Activated naive CD8-positive, alpha-beta T cell treated with anti-CD3 and anti-CD28 coated beads, Interleukin-2, amount 50 U/mL, for 16 hours (primary cell): ENCODE data around the gene ACSL4.
"Not testable (repeated sequence)": the region's sequence is repeated elsewhere in the genome, so short reads cannot be mapped to it uniquely, and the experiment has no call there.

ENCODE experiments used
- DNase-seq: peaks from one replicate; pipeline ENCODE4 v3.0.0-alpha.2; 2020; ENCODE audit warnings: low read depth, low spot score

Gene ACSL4

GRCh38 chrX:109732017-109732801 is 848 bp downstream of the ACSL4 start:
- no peak for DNase-seq

GRCh38 chrX:109728173-109728535 is 4.9 kb downstream of the ACSL4 start:
- no peak for DNase-seq

DNA sequence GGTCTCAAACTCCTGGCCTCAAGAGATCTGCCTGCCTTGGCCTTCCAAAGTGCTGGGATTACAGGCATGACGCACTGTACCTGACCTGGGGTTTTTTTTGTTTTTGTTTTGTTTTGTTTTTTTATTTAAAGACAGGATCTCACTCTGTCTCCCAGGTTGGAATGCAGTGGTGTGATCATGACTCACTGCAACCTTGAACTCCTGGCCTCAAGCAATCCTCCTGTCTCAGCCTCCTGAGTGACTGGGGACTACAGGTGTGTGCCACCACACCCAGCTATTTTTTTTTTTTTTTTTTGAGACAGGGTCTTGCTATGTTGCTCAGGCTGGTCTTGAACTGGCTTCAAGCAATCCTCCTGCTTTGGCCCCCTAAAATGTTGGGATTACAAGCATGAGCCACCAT is 8.1 kb downstream of the ACSL4 start:
- DNase-seq: not testable (repeated sequence)

DNA sequence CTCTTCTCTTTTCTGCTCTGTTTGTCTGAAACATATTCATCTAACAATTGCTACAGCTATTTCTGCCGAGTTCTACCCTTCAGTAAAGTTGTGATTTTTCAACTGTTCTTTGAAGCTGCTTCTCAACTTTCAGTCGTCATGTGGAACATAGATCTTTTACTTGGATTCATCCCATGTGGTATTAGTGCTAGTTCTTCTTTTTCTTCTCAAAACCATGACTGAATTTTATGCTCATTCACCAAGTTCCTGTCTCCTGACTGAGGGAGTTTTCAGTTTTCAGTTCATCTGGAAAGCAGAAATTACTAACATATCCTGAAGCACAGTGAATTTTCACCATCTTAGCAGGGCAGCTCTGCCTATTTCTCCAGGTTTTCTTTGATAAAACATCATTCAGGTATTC is 12.1 kb downstream of the ACSL4 start:
- no peak for DNase-seq

DNA sequence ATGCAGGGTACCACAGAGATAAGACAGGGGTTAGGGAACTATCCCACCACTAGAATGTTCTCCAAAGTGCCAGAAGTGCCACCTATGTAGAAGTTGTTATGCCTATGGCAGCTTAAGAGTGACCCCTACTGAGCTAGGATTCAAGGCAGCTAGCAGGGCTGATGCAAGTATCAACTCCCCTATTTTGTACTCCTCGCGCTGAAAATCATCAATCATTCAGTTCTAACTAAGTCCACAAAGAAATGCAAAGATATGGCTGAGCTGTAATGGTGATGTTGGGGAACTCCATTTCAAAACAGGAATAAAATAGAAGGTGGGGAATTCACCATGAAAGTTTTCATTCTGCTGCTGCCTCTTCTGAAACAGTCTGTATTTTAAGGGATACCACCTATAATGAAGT is 13.8 kb downstream of the ACSL4 start:
- DNase-seq: no peak

GRCh38 chrX:109716431-109717028 is 16.5 kb downstream of the ACSL4 start:
- no peak for DNase-seq

GRCh38 chrX:109714340-109714958 is 18.6 kb downstream of the ACSL4 start:
- no peak for DNase-seq

DNA sequence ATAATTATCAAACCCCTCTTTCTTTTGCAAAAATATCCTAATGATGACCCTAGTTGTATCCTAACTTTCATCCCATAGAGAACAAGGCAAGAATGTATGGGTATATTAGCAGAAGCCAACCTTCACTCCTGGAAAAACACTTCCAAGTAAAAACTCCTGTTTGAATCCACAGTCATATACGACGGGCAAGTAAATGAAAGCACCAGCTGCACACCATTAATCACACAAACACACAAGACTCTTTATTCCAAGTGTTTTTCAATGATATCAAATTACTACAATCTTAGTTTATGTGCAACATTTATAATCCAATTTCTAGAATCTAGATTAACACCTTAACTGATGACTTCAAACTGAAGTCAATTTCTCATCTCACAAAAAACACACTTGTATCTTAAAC is 22.9 kb downstream of the ACSL4 start:
- no peak for DNase-seq

- no peak for DNase-seq
Observed at GRCh38 chrX:109709129-109709631, 23.9 kb downstream of the ACSL4 start.

GRCh38 chrX:109707720-109708119 is 25.3 kb downstream of the ACSL4 start:
- no peak for DNase-seq

DNA sequence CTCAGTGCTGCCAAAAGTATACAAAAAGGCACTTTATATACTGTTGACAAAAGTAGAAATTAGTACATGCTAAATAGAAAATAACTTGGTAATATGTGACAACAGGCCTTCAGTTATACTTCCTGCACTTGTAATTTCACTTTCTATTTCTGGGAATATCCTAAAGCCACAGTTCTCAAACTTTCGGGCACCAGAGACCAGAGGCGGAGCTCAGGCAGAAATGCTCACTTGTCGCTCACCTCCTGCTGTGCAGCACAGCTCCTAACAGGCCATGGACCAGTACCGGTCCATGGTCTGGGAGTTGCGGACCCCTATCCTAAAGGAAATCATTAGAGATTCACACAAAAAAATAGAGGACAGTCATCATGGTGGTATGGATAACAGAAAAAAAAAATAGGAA is 25.7 kb downstream of the ACSL4 start:
- DNase-seq: no peak

GRCh38 chrX:109704563-109704962 is 28.5 kb downstream of the ACSL4 start:
- DNase-seq: no peak

DNA sequence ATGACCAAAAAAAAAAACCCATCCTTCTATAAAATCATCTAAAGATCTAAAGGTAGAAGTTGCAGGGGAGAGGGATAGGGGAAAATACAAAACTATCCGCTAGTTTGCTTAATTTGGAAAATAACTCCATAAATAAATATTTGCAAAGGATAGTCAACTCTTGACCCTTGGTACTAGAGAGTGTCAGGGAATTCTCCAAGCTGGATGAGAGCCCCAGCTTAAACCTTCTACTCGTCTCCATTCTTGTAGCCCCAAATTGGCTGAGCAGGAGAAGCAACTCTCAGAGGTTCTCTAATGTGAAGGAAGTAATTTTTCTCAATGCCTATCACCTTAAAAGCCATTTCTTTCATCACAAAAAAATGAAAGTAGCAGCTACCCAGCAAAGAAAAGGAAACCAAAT is 35.2 kb downstream of the ACSL4 start:
- no peak for DNase-seq

DNA sequence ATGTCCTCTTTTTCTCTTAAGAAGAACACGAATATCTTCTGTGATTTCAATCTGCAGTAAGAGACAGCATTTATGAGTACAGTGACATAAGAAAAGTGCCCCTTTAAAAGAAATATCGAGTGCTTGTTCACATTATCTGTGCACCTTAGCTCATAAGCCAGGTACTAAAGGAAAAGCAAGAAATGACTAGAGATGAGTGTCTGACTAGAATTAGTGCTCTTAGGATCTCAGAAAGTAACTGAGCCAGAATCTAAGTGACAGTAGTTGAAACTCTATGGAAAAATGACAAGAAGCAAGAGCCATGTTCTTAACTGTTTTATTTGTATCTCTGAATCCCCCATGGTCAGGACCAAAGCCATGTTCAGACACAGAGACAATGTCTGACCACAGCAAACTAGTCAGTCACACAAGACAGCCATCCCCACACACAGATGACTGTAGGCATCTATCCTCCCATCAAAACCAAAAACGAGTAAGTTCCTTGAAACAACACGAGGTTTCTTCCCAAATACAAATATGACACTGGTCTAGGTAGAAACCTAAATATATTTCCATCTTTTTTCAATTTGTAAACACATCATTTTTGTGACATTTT is 36.8 kb downstream of the ACSL4 start:
- no peak for DNase-seq

DNA sequence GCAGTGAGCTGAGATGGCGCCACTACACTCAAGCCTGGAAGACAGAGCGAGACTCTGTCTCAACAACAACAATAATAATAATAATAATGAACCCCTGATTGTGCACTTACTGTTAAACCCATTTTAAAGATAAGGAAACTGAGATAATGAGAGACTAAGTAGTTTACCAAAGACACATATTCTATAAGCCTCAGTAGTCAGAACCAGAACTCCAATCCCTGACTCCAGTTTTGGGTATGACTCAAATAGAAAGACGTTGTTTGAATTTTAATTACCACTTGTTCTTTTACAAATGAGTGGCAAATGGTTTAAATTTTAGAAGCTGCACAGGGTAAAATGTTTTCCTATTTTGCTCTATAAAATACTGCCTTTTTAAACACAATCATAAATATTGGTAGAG is 37.4 kb downstream of the ACSL4 start:
- no peak for DNase-seq

DNA sequence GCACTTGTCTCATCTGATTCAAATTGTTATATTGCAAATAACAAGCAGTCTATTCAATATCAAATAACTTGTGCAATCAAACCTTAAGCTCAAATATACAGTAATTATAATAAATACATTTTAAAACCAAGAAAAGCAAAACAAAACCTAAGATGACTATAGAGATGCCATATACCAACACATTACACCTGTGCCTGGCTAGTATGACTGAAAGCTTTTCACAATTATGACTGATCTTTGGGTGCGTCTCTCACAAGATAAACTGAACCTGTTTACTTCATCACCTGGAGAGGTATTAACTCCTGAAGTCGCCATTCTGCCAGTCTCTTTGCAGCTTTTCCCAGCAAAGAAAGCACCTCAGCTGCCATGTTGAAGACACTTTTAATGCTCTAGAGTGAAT is 41.3 kb downstream of the ACSL4 start:
- DNase-seq: no peak

DNA sequence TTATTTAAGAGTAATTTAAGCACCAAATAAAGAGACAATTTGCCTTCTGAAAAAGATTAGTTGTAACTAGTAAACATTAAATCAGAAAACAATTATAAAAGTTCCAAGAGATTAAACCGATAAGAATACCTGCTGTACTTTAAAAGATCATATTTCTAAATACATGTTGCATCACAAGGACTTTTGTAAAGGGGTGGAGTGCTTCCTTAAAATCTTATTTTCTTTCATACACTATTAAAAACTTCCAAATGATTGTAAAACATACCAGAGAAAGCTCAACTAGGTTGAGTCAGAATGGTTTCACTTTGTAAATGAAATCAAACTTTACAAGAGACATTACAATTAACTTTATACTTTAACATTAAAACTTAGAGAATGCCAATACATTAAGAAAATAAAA is 41.8 kb downstream of the ACSL4 start:
- no peak for DNase-seq

- no peak for DNase-seq
Observed at GRCh38 chrX:109687903-109688302, 45.2 kb downstream of the ACSL4 start.

GRCh38 chrX:109685656-109686078 is 47.4 kb downstream of the ACSL4 start:
- no peak for DNase-seq

- no peak for DNase-seq
Observed at GRCh38 chrX:109684136-109684535, 48.9 kb downstream of the ACSL4 start.

DNA sequence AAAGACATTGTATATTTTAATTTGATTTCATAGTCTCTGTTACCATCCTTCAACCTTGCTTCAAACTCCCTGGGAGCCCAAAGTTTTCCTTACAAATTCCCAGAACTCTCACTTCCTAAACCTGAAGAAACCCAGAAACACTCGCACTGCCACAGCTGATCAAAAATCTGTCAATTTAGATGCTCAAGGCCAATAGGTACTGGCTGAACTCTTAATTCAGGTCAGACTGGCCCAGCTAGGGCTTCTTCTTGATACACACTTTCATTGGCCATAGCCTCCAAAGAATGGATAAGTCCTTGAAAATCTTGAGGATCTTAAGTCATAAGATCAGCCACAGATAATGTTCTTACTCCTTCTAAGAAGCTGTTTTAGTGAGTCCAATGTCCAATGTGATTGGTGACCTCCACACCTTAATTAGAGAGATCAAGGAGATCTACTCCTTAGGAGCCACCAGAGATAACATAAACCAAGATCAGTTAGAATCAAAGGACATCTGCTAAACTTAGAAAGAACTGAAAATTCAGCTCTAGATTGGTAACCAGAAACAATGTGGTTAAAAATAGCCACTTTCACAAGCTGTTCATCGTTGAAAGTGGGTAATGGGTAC is 51.5 kb downstream of the ACSL4 start:
- no peak for DNase-seq

DNA sequence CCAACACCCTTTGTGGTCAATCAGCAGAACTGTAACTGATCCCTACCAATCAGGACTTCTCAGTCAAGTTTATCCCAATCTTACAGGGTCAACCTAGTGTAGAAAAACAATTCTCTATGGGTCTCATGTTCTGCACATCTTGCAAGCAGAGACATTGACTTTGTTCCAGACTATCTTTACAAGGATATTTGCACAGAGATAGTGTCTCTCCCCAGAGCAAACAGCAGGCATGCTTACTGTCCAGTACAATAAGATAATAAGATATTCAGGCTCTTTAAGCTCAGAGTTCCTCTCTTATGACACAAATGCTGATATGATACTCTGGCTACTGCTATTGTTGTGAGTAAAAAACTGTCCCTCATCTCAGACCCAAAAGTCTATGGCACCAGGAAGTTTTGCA is 53.2 kb downstream of the ACSL4 start:
- no peak for DNase-seq
